Upper lobe of right lung (tissue), 1 donor: ENCODE data around the gene FAM83D. TPM values are rescaled to one million over a fixed set of nuclear protein-coding genes. Genes with fewer than 3 reads are reported as not detected.
"Not testable (repeated sequence)": the region's sequence is repeated elsewhere in the genome, so short reads cannot be mapped to it uniquely, and the experiment has no call there.

Experiments used
- ATAC-seq: fragments of 200-7000 bp; cut with Tn5 transposase; one replicate; pipeline ENCODE4 v1.9.1; 2020; ENCODE audit warnings: mild to moderate bottlenecking, moderate library complexity
- DNase-seq: peaks from one replicate; pipeline ENCODE4 v3.0.0-alpha.2; 2020
- H3K27ac ChIP-seq: fragments of 200-600 bp; one replicate; pipeline ENCODE4 v1.8.0; 2022
- H3K27me3 ChIP-seq: fragments of 200-600 bp; one replicate; pipeline ENCODE4 v1.8.0; 2022; ENCODE audit warnings: mild to moderate bottlenecking
- H3K36me3 ChIP-seq: fragments of 200-600 bp; one replicate; pipeline ENCODE4 v1.8.0; 2022
- H3K4me1 ChIP-seq: fragments of 200-600 bp; one replicate; pipeline ENCODE4 v1.8.0; 2022
- H3K4me3 ChIP-seq: fragments of 200-600 bp; one replicate; pipeline ENCODE4 v1.8.0; 2022; ENCODE audit warnings: mild to moderate bottlenecking
- H3K9me3 ChIP-seq: fragments of 200-600 bp; one replicate; pipeline ENCODE4 v1.8.0; 2022
- intact Hi-C: fragments of 100-400 bp; cut with DNase I; formaldehyde crosslinking; loops from one replicate; pipeline ENCODE4 v1.11.0; 2022
- total RNA-seq: library from RNA; stranded (reverse); fragmentation: NEBNext Ultra II Directional; extraction: Animal tissue kit (Norgen Biotek cat#: 25700); gene quantifications from one replicate; pipeline ENCODE4 v1.2.1, GENCODE V29; 2021
- TF ChIP-seq, protein P1 (sequence below): fragments of 200-600 bp; IDR thresholded peaks from one replicate; pipeline ENCODE4 v1.8.0; 2022; ENCODE audit warnings: antibody characterized with exemption
- donor health status: DM: no; HTN: yes; CAD: no; lungs with severe emphysema.

FAM83D gene
- total RNA-seq, 1 donor from 2014 or later = 2.0 TPM

DNA sequence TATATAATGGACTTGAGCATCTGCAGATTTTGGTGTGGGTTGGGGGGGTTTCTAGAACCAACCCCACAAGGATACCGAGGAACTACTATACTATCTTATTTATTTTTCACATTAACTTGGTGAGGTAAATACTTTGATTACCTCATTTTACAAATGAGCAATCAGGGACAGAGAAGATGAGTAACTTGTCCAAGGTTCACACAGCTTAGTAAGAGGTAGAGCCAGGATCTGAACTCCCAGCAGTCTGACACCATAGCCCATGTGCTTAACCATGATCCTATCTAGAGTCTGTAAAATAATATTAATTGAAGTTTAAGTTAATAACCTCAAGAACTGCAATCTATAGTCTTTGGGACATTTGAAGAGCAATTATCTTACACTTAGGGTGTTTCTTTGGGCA is 64.5 kb downstream of the FAM83D start:
- no peak overlapping the region for H3K4me3 ChIP-seq
- peaks cover 16% of the 10 kb centered on the region for H3K4me1 ChIP-seq
- no peaks in the 10 kb centered on the region for H3K27me3 ChIP-seq
- H3K27ac ChIP-seq = no peak overlapping the region
- H3K9me3 ChIP-seq = no peaks in the 10 kb centered on the region
- TF ChIP-seq, protein P1, sequence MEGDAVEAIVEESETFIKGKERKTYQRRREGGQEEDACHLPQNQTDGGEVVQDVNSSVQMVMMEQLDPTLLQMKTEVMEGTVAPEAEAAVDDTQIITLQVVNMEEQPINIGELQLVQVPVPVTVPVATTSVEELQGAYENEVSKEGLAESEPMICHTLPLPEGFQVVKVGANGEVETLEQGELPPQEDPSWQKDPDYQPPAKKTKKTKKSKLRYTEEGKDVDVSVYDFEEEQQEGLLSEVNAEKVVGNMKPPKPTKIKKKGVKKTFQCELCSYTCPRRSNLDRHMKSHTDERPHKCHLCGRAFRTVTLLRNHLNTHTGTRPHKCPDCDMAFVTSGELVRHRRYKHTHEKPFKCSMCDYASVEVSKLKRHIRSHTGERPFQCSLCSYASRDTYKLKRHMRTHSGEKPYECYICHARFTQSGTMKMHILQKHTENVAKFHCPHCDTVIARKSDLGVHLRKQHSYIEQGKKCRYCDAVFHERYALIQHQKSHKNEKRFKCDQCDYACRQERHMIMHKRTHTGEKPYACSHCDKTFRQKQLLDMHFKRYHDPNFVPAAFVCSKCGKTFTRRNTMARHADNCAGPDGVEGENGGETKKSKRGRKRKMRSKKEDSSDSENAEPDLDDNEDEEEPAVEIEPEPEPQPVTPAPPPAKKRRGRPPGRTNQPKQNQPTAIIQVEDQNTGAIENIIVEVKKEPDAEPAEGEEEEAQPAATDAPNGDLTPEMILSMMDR = no peak
- peaks cover 27% of the 10 kb centered on the region for H3K36me3 ChIP-seq
- no peak for DNase-seq
- ATAC-seq = no peak
- intact Hi-C loops = no loop called here

DNA sequence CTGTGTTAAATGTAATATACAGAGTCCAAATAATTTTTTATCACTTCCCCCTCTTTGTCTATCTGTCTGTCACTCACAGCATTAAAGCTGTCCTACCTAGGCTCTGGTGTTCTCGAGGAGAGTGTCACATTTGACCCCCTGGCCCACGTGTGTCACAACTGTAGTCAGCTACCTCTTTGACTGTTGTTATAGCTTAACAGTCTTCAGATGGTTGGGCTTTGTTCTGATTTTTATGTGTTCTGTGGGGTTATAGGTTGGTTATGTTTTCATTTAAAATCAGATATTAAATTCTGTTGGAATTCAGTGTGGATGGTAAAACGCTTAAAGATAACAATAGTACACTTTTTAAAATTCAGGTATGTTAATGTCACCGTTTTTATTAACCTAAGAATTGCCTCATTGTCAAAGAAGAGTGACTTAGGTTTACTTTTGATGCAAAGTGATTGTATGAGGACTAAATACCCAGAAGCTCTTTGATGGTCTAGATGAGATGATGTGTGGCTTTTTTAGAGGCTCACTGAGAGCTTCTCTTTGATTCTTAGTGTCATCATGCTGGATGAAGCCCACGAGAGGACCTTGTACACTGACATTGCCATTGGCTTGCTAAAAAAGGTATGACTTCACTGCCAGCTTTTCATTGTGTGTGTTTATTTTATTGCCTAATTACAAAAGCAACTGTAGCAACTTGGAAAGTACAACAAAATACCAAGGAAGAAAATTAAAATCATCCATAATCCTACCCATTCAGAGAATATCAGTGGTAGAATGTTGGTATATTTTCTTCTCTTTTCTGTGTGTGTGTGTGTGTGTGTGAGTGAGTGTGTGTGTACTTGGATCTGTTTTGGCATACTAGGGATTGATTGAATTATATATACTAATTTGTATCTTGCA is 65.8 kb downstream of the FAM83D start:
- Histone ChIP-seq H3K27me3 (no peaks in the 10 kb centered on the region), H3K4me3 (no peak overlapping the region), H3K27ac (no peak overlapping the region), H3K36me3 (peaks cover 40% of the 10 kb centered on the region), H3K9me3 (no peaks in the 10 kb centered on the region), H3K4me1 (peaks cover 3% of the 10 kb centered on the region)
- no peak for ATAC-seq
- DNase-seq = no peak
- TF ChIP-seq, protein P1 = no peak
- intact Hi-C loops = no loop called here

DNA sequence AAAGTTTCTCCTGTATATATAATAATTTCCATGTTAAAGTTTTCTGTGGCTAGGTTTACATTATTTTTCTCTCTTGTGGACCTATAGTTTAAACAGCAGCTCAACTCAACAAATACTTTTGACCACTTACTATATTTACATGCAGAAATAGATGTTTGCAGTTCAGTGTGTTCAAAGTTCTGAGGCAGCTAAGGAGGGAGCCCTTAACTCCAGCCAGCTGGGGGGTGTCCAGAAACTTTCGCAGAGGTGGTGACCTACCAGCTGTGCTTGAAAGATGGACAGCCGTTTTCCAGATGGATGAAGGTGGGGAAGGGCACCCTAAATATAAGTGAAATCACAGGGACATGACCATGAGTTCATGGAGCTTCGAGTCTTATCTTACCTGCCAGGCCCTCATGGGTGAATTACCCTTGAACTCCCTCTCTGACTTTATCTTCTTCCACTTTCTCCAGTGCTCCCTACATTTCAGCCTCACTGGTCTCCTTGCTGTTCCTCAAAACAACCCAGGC is 69.4 kb downstream of the FAM83D start:
- Histone ChIP-seq H3K36me3 (peaks cover 58% of the 10 kb centered on the region), H3K27me3 (no peaks in the 10 kb centered on the region), H3K27ac (no peak overlapping the region), H3K9me3 (no peaks in the 10 kb centered on the region), H3K4me1 (no peaks in the 10 kb centered on the region), H3K4me3 (no peak overlapping the region)
- TF ChIP-seq, protein P1 = no peak
- no peak for ATAC-seq
- DNase-seq = no peak
- intact Hi-C loops = no loop called here

DNA sequence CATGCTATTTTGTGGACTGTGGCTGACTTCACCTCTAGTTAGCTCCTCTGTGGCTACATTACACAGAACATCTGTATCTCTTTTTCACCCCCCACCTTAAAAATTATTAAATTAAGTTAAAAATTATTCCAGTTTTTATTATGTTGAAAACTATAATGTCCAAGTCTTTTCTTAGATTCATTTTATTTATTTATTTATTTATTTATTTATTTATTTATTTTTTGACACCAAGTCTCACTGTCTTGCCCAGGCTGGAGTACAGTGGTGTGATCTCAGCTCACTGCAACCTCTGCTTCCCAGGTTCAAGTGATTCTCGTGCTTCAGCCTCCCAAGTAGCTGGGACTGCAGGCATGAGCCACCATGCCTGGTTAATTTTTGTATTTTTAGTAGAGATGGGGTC is 70.6 kb downstream of the FAM83D start:
- H3K9me3 ChIP-seq, H3K4me3 ChIP-seq, DNase-seq, H3K27me3 ChIP-seq, intact Hi-C loops, ATAC-seq, H3K27ac ChIP-seq, H3K4me1 ChIP-seq: not testable (repeated sequence)
- peaks cover 70% of the 10 kb centered on the region for H3K36me3 ChIP-seq

DNA sequence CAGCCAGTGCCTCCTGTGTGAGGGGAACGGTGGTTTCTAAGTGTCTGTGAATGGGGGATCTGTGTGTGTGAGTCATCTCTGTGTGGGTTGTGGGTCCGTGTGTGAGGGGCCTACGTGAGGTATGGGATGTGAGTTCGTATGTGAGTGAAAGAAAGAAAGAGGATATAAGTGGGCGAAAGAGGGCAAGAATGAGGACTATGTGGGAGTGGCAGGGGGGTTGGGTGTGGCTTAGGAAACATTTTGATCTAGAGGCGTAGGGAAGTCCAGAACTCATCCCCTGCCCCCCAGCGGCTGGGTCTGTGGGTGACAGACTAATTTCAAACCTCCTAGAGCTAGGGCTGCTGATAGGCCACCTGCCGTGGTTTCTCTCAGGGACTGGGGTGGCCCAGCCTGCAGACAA is 71.4 kb downstream of the FAM83D start:
- no peak overlapping the region for H3K27ac ChIP-seq
- ATAC-seq = no peak
- H3K36me3 ChIP-seq = peaks cover 78% of the 10 kb centered on the region
- H3K4me1 ChIP-seq = no peaks in the 10 kb centered on the region
- TF ChIP-seq, protein P1 = no peak
- H3K27me3 ChIP-seq = no peaks in the 10 kb centered on the region
- intact Hi-C loops = no loop called here
- H3K4me3 ChIP-seq = no peak overlapping the region
- no peaks in the 10 kb centered on the region for H3K9me3 ChIP-seq
- no peak for DNase-seq

DNA sequence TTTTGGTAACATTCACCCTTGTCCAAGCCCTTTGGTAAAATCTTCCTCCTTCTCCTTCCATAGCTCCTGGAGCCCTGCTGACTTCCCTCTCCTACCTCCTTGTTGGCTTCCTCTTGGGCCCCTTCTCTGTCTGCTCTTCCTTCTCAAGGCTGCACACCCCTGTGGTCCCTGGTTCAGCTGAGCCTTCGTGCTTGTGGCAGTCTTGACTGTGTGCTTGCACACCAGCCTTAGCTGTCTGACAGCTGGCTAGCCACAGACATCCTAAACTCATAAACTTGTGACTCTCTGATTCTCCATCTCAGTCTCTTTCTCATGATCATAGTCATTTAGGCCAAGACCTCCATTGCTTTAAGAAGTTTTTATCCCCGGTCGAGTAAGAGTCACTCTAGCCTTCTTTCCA is 73.0 kb downstream of the FAM83D start:
- H3K36me3 ChIP-seq = peaks cover 92% of the 10 kb centered on the region

More for the DNA sequence above, 73.0 kb downstream of the FAM83D start:
- ATAC-seq = no peak
- Histone ChIP-seq H3K27ac (no peak overlapping the region), H3K27me3 (no peaks in the 10 kb centered on the region), H3K9me3 (no peaks in the 10 kb centered on the region), H3K4me3 (no peak overlapping the region), H3K4me1 (peaks cover 1% of the 10 kb centered on the region)
- intact Hi-C loops = no loop called here
- TF ChIP-seq, protein P1 = no peak
- no peak for DNase-seq
